Iris pigment epithelial cell (primary cell): ENCODE data around the gene ANKZF1.

Experiments used
- DNase-seq: peaks from one replicate; pipeline ENCODE4 v3.0.0-alpha.2; 2011; ENCODE audit warnings: low read depth

The ANKZF1 gene

DNA sequence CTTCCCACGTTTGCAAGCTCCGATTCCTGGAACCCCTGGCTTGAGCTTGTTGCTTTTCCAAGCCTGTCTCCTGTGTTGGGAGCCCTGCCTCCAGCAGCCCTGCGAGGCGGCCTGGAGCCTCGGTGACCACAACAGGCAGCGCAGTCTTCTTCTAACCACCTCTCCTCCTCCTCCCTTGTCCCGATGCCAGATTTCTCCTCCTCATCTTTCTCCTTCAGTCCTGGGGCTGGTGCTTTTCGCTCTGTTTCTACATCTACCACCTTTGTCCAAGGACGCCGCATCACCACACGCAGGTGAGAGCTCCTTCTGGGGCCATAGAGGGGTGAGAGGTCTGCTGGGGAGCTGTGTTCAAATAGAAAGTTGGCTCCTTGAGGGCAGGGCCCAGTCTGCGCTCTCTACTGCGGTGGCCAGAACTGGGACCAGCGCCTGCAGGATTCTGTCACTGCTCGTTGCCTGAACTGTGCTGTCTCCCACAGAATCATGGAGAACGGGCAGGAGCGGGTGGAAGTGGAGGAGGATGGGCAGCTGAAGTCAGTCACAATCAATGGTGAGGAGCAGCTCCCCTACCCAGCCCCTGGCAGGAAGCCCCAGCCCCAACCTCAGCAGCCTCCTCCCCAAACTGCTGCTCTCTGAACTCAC lies 53.5 kb downstream of the ANKZF1 start:
- no peak for DNase-seq

DNA sequence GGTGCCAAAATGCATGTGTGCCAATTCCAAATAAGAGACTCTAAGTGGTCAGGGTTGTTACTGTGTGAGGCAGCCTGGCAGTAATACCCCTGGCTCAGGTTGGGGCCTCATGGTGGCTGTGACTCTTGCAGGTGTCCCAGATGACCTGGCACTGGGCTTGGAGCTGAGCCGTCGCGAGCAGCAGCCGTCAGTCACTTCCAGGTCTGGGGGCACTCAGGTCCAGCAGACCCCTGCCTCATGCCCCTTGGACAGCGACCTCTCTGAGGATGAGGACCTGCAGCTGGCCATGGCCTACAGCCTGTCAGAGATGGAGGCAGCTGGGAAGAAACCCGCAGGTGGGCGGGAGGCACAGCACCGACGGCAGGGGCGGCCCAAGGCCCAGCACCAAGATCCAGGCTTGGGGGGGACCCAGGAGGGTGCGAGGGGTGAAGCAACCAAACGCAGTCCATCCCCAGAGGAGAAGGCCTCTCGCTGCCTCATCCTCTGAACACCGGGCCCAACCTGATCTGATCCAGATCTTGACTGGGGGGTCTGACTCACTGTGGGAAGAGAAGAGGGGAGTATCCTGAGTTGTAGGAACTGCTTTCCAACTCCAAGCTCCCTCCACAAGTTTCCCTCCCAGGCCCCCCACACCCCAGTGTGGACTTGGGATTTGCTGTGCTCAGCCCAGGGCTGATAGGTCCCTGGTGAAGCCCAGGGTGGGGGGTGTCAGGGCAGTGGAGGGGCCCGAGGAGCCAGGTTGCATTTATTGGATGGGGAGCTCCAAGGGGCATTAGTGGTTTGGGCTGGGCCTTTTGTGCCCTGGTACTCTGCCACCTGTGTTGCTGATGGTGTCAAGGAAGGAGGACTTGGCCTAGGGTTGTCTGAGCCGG lies 55.1 kb downstream of the ANKZF1 start:
- DNase-seq = no peak

DNA sequence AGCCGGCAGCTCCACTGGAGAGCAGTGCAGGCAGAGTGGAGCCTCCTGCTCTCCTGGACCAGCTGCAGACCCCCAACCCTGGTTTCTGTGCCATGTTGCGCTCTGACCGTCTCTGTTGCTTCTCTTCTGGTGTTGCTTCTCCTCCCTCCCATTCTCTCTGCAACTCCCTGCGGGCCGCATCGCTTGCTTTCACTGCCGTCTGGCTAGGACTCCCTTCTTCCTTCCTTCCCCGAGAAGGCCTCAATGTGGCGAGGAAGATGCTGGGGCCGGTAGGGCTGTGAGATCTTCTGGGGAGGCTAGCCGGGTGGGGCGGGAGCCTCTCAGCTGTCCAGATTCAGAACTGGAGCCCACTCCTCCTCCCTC lies 55.7 kb downstream of the ANKZF1 start:
- DNase-seq = no peak

GRCh38 chr2:219285894-219286425 lies 56.4 kb downstream of the ANKZF1 start:
- peak; percentile 58 for DNase-seq
